Measurements from ENCODE around the gene CCDC83. TPM values are rescaled to one million over a fixed set of nuclear protein-coding genes. Genes with fewer than 3 reads are reported as not detected.

CCDC83 gene
- total and polyA plus RNA-seq, 2 experiments from 2014 or later: not detected

- Histone ChIP-seq H3K4me3 (no peak overlapping the region), H3K79me2 (replicated peaks; ENCODE audit: insufficient read depth) (no peaks in the 10 kb centered on the region), H3K4me1 (ENCODE audit: insufficient read depth) (no peaks in the 10 kb centered on the region), H3K27me3 (ENCODE audit: insufficient read depth) (no peaks in the 10 kb centered on the region), H3K9me2 (ENCODE audit: insufficient read depth) (no peaks in the 10 kb centered on the region), H3K4me2 (no peak overlapping the region), H3F3A (replicated peaks; ENCODE audit: low read depth) (no peaks in the 10 kb centered on the region), H2AFZ (no peak overlapping the region), H3K27ac (ENCODE audit: low read depth) (no peak overlapping the region), H4K20me1 (replicated peaks; ENCODE audit: insufficient read depth) (no peaks in the 10 kb centered on the region; the same call in 1 of the 2 replicates), H3K36me3 (ENCODE audit: insufficient read depth) (peaks cover 6% of the 10 kb centered on the region; the same call in 1 of the 2 replicates)
- no peak overlapping the region for H3K4me3 Mint-ChIP-seq
- H3K27ac Mint-ChIP-seq: no peak overlapping the region
- H3K27me3 Mint-ChIP-seq (ENCODE audit: insufficient read depth, low read depth, poor library complexity): peaks cover 2% of the 10 kb centered on the region
- peaks cover 19% of the 10 kb centered on the region; the same call in 2 of the 3 replicates for H3K36me3 Mint-ChIP-seq (ENCODE audit: low read depth)
- H3K9me3 Mint-ChIP-seq: no peaks in the 10 kb centered on the region
- ATAC-seq (no peak), DNase-seq (ENCODE audit: low spot score) (no peak)
- TF ChIP-seq JUNB (IDR thresholded peaks at IDR 0.05; ENCODE audit: unreplicated experiment): no peak
- H3K4me1 Mint-ChIP-seq: peaks cover 2% of the 10 kb centered on the region; the same call in 1 of the 3 replicates
These were observed 105.9 kb downstream of the CCDC83 start for GRCh38 chr11:85961130-85961529.

GRCh38 chr11:85961930-85962363 lies 106.8 kb downstream of the CCDC83 start:
- peaks cover 2% of the 10 kb centered on the region; the same call in 1 of the 3 replicates for H3K4me1 Mint-ChIP-seq
- Histone ChIP-seq H3K27ac (ENCODE audit: low read depth) (no peak overlapping the region), H4K20me1 (replicated peaks; ENCODE audit: insufficient read depth) (no peaks in the 10 kb centered on the region; the same call in 1 of the 2 replicates), H3K4me1 (ENCODE audit: insufficient read depth) (no peaks in the 10 kb centered on the region), H3K79me2 (replicated peaks; ENCODE audit: insufficient read depth) (no peaks in the 10 kb centered on the region), H3K9me2 (ENCODE audit: insufficient read depth) (no peaks in the 10 kb centered on the region), H2AFZ (no peak overlapping the region), H3K4me2 (no peak overlapping the region), H3K36me3 (ENCODE audit: insufficient read depth) (peaks cover 7% of the 10 kb centered on the region; the same call in 1 of the 2 replicates), H3F3A (replicated peaks; ENCODE audit: low read depth) (no peaks in the 10 kb centered on the region), H3K4me3 (no peak overlapping the region), H3K27me3 (ENCODE audit: insufficient read depth) (no peaks in the 10 kb centered on the region)
- ATAC-seq: no peak
- DNase-seq (ENCODE audit: low spot score): no peak
- peaks cover 2% of the 10 kb centered on the region for H3K27me3 Mint-ChIP-seq (ENCODE audit: insufficient read depth, low read depth, poor library complexity)
- peaks cover 17% of the 10 kb centered on the region; the same call in 2 of the 3 replicates for H3K36me3 Mint-ChIP-seq (ENCODE audit: low read depth)
- no peak overlapping the region; the same call in 1 of the 2 replicates for H3K27ac Mint-ChIP-seq
- no peaks in the 10 kb centered on the region for H3K9me3 Mint-ChIP-seq
- no peak overlapping the region for H3K4me3 Mint-ChIP-seq
- TF ChIP-seq POLR2AphosphoS5 (IDR thresholded peaks at IDR 0.05; ENCODE audit: low read depth) (no peak), JUNB (IDR thresholded peaks at IDR 0.05; ENCODE audit: unreplicated experiment) (no peak), EZH2 (IDR thresholded peaks at IDR 0.05; ENCODE audit: low read depth, unreplicated experiment) (no peak), ZNF114 (CRISPR knock-in tag; IDR thresholded peaks at IDR 0.05) (no peak), EZH2phosphoT487 (IDR thresholded peaks at IDR 0.05; ENCODE audit: unreplicated experiment) (no peak), ZNF462 (CRISPR knock-in tag; IDR thresholded peaks at IDR 0.05) (no peak), REST (IDR thresholded peaks at IDR 0.05; ENCODE audit: unreplicated experiment) (no peak), CTCF (conservative IDR thresholded peaks at IDR 0.05; ENCODE audit: low read depth in 2 of 2) (no peak), CREB1 (CRISPR knock-in tag; IDR thresholded peaks at IDR 0.05; ENCODE audit: low read depth) (no peak), STAT1 (IDR thresholded peaks at IDR 0.05; ENCODE audit: unreplicated experiment) (no peak), NANOG (IDR thresholded peaks at IDR 0.05; ENCODE audit: borderline replicate concordance) (no peak)
